ENCODE data around the gene PPFIA4. TPM values are rescaled to one million over a fixed set of nuclear protein-coding genes. Genes with fewer than 3 reads are reported as not detected.

Gene PPFIA4
- total RNA-seq, 3 donors from 2014 or later (not counting 1 experiment from before 2014, with no cell fraction given), result 0.18 to 0.88 (median 0.33) TPM

DNA sequence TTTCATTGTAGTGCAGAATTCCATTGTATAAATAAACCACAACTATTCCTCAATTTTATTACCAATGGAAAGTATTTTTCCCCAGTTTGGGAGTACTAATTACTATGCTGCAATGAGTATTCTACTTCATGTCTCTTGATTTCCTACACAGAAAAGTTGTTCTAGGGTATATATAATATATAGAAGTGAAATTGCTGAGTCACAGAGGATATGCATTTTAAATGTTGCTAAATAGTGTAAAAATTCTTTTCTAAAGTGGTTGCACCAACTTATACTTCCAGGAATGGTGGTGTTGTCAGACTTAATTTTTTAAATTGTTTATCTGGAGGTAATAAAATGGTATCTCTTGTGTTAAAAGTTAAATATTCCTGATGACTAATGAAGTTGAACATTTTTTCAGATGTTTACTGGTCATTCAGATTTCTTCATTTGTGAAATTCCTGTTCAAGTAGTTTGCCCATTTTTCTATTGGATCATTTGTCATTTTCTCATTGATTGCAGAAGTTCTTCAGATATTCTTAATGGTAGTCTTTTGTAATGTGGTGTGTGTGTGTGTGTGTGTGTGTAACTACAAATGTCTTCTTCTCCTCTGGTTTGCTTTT is 78.6 kb downstream of the PPFIA4 start:
- no peak overlapping the region for H3K4me3 ChIP-seq (ENCODE audit: low read length)
- DNase-seq, result no peak
- no peaks in the 10 kb centered on the region for H3K4me1 ChIP-seq (ENCODE audit: control insufficient read depth, insufficient read depth, low read length)
- Mint-ChIP-seq H3K4me3 (no peak overlapping the region), H3K27ac (no peak overlapping the region), H3K36me3 (peaks cover 7% of the 10 kb centered on the region), H3K4me1 (no peaks in the 10 kb centered on the region), H3K27me3 (ENCODE audit: low read depth in 2 of 2) (peaks cover 25 to 53% of the 10 kb centered on the region in 2 donors), H3K9me3 (no peaks in the 10 kb centered on the region)
- intact Hi-C loops (cut with micrococcal nuclease), result no loop called here
- H3K27ac ChIP-seq (ENCODE audit: low read length), result no peak overlapping the region
- peaks cover 3% of the 10 kb centered on the region for H3K27me3 ChIP-seq (ENCODE audit: control insufficient read depth, insufficient read depth, low read length)
- H3K36me3 ChIP-seq (ENCODE audit: control insufficient read depth, insufficient read depth, low read length), result no peaks in the 10 kb centered on the region
- TF ChIP-seq, protein P1, sequence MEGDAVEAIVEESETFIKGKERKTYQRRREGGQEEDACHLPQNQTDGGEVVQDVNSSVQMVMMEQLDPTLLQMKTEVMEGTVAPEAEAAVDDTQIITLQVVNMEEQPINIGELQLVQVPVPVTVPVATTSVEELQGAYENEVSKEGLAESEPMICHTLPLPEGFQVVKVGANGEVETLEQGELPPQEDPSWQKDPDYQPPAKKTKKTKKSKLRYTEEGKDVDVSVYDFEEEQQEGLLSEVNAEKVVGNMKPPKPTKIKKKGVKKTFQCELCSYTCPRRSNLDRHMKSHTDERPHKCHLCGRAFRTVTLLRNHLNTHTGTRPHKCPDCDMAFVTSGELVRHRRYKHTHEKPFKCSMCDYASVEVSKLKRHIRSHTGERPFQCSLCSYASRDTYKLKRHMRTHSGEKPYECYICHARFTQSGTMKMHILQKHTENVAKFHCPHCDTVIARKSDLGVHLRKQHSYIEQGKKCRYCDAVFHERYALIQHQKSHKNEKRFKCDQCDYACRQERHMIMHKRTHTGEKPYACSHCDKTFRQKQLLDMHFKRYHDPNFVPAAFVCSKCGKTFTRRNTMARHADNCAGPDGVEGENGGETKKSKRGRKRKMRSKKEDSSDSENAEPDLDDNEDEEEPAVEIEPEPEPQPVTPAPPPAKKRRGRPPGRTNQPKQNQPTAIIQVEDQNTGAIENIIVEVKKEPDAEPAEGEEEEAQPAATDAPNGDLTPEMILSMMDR (IDR thresholded peaks at IDR 0.05), result no peak
- no peak for ATAC-seq
- no peaks in the 10 kb centered on the region for H3K9me3 ChIP-seq (ENCODE audit: control insufficient read depth, insufficient read depth, low read length)

GRCh38 chr1:203112475-203112874 is 86.2 kb downstream of the PPFIA4 start:
- Mint-ChIP-seq H3K9me3 (no peaks in the 10 kb centered on the region), H3K36me3 (no peaks in the 10 kb centered on the region), H3K4me1 (no peaks in the 10 kb centered on the region), H3K27ac (no peak overlapping the region), H3K4me3 (no peak overlapping the region), H3K27me3 (ENCODE audit: low read depth in 2 of 2) (peaks cover 26 to 28% of the 10 kb centered on the region in 2 donors)
- Histone ChIP-seq H3K4me1 (ENCODE audit: control insufficient read depth, insufficient read depth, low read length) (no peaks in the 10 kb centered on the region), H3K4me3 (ENCODE audit: low read length) (no peak overlapping the region), H3K36me3 (ENCODE audit: control insufficient read depth, insufficient read depth, low read length) (no peaks in the 10 kb centered on the region), H3K27me3 (ENCODE audit: control insufficient read depth, insufficient read depth, low read length) (peaks cover 5% of the 10 kb centered on the region), H3K27ac (ENCODE audit: low read length) (no peak overlapping the region), H3K9me3 (ENCODE audit: control insufficient read depth, insufficient read depth, low read length) (no peaks in the 10 kb centered on the region)
- WGBS (ENCODE audit: insufficient coverage), result 87% methylated on average over 2 of the region's 2 CpGs
- TF ChIP-seq, protein P1 (IDR thresholded peaks at IDR 0.05), result no peak
- intact Hi-C loops (cut with micrococcal nuclease), result no loop called here
- no peak for ATAC-seq
- DNase-seq, result no peak

DNA sequence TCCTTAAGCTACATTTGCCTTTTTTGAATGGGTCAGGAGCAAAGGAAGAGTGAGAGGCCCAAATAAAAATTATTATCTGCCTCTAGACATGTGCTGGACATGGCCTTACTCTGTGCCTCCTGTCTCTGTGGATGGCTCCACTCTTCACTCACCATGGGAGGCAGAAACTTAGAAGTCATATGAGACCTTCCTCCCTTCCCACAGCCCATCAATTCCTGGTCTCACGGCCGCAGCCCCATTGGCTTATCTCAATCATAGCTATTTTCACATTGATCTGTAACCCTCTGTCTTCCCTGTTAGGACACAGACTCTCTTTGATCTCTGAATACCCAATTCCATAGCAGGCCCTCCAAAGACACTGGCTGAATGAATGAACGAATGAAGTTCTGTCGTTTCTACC is 87.0 kb downstream of the PPFIA4 start:
- DNase-seq (no peak), ATAC-seq (no peak)
- WGBS (ENCODE audit: insufficient coverage), result 84% methylated on average over 4 of the region's 4 CpGs
- Mint-ChIP-seq H3K9me3 (no peaks in the 10 kb centered on the region), H3K4me3 (no peak overlapping the region), H3K27me3 (ENCODE audit: low read depth in 2 of 2) (peaks cover 25 to 29% of the 10 kb centered on the region in 2 donors), H3K36me3 (no peaks in the 10 kb centered on the region), H3K4me1 (no peaks in the 10 kb centered on the region), H3K27ac (no peak overlapping the region)
- Histone ChIP-seq H3K36me3 (ENCODE audit: control insufficient read depth, insufficient read depth, low read length) (no peaks in the 10 kb centered on the region), H3K9me3 (ENCODE audit: control insufficient read depth, insufficient read depth, low read length) (no peaks in the 10 kb centered on the region), H3K4me3 (ENCODE audit: low read length) (no peak overlapping the region), H3K27ac (ENCODE audit: low read length) (no peak overlapping the region), H3K27me3 (ENCODE audit: control insufficient read depth, insufficient read depth, low read length) (peaks cover 5% of the 10 kb centered on the region), H3K4me1 (ENCODE audit: control insufficient read depth, insufficient read depth, low read length) (no peaks in the 10 kb centered on the region)
- TF ChIP-seq, protein P1 (IDR thresholded peaks at IDR 0.05), result no peak
- intact Hi-C loops (cut with micrococcal nuclease), result no loop called here

DNA sequence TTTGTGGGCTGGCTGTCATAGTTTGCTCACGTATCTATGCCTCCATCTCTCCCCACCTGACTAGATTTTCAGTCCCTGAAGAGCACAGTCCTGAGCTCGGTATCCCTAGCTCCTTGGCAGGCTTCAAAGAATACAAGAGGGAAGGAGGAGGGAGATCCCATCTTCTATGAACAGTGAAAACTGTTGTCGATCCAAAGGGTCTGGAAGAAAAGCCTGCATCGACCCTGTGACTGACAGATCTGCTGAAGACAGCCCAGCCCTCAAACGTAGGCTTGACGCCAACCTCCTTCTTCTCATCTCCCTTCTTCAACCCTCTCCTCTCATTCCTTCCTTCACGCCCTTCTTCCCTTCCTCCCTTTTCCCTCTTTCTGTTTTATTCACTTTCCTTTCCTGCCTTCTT is 87.9 kb downstream of the PPFIA4 start:
- H3K4me3 ChIP-seq (ENCODE audit: low read length), result no peak overlapping the region
- intact Hi-C loops (cut with micrococcal nuclease), result no loop called here
- no peak overlapping the region for H3K4me3 Mint-ChIP-seq
- H3K36me3 Mint-ChIP-seq, result no peaks in the 10 kb centered on the region
- H3K9me3 Mint-ChIP-seq, result no peaks in the 10 kb centered on the region
- peaks cover 9% of the 10 kb centered on the region for H3K27me3 ChIP-seq (ENCODE audit: control insufficient read depth, insufficient read depth, low read length)
- H3K27ac Mint-ChIP-seq, result no peak overlapping the region
- peaks cover 24 to 30% of the 10 kb centered on the region in 2 donors for H3K27me3 Mint-ChIP-seq (ENCODE audit: low read depth in 2 of 2)
- WGBS (ENCODE audit: insufficient coverage), result 88% methylated on average over 6 of the region's 7 CpGs
- no peaks in the 10 kb centered on the region for H3K4me1 Mint-ChIP-seq
- TF ChIP-seq, protein P1 (IDR thresholded peaks at IDR 0.05), result no peak
- ATAC-seq (no peak), DNase-seq (no peak)
- no peaks in the 10 kb centered on the region for H3K4me1 ChIP-seq (ENCODE audit: control insufficient read depth, insufficient read depth, low read length)
- H3K9me3 ChIP-seq (ENCODE audit: control insufficient read depth, insufficient read depth, low read length), result no peaks in the 10 kb centered on the region
- no peaks in the 10 kb centered on the region for H3K36me3 ChIP-seq (ENCODE audit: control insufficient read depth, insufficient read depth, low read length)
- no peak overlapping the region for H3K27ac ChIP-seq (ENCODE audit: low read length)

All from natural killer cell (primary cell).